GM21367 (cell line): ENCODE data around the gene GTPBP2.
"Not testable (repeated sequence)": the region's sequence is repeated elsewhere in the genome, so short reads cannot be mapped to it uniquely, and the experiment has no call there.

Experiments used
- ATAC-seq: cut with Tn5 transposase; IDR thresholded peaks from one replicate; pipeline ENCODE4 v1.9.1; 2021; ENCODE audit not compliant: unreplicated experiment

The GTPBP2 gene

GRCh38 chr6:43658161-43658560, 29.1 kb upstream of the GTPBP2 start:
- ATAC-seq = no peak

DNA sequence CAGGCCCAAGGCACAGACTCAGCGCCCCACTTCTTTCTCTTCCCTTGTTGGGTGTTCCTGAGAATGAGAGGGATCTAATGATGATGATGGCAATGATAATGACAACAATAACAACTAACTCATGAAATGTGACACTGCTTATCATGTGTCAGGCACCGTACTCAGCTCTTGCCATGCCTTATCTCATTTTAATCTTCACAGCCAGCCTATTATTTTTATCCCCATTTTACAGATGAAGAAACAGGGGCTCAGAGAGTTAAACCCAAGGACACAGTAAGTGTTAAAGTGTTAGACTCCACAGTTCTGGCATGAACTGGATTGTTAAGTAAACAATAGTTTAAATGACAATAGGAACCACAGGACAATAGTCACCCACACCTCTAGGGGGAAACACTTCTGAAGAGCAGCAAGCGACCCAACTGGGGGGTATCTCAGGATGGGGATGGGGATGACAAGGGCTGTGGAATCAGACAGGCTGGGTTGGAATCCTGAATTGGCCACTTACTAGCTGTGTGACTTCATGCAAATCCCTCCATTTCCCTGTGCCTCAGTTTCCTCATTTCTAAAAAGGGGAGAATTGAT, 28.2 kb upstream of the GTPBP2 start:
- ATAC-seq = no peak

DNA sequence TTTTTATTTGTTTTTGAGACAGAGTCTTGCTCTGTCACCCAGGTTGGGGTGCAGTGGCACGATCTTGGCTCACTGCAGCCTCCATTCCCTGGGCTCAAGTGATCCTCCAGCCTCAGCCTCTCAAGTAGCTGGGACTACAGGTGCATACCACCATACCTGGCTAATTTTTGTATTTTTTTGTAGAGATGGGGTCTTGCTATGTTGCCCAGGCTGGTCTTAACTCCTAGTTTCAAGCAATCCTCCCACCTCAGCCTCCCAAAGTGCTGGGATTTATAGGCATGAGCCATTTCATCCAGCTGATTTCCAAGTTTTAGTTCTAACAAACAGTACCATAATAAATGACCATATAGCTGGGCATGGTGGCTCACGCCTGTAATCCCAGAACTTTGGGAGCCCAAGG, 23.8 kb upstream of the GTPBP2 start:
- ATAC-seq = not testable (repeated sequence)

GRCh38 chr6:43648248-43648647, 19.2 kb upstream of the GTPBP2 start:
- no peak for ATAC-seq

- no peak for ATAC-seq
Observed at GRCh38 chr6:43647613-43648012, 18.5 kb upstream of the GTPBP2 start.

DNA sequence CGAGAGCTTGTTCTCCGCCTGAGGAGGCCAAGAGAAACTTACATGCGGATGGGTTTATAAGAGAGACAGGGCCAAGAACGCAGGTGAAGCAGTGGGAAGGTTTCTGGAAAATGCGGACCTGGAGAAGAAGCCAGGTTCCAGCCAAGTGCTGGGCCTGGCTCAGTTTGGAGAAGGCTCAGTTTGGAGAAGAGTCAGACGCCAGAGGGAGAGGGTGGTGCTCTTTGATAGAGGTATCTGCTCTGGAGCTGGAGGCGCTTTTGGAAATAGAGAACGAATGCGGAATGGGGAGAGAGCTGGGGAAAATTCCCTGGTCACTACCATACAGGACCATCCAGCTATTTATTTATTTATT, 16.5 kb upstream of the GTPBP2 start:
- no peak for ATAC-seq

GRCh38 chr6:43644940-43645612, 16.0 kb upstream of the GTPBP2 start, which contains the start of gene RSPH9:
RSPH9 (plus strand) TSS chr6:43645036; CDS start chr6:43645099, 63 bp downstream.
- no peak for ATAC-seq

DNA sequence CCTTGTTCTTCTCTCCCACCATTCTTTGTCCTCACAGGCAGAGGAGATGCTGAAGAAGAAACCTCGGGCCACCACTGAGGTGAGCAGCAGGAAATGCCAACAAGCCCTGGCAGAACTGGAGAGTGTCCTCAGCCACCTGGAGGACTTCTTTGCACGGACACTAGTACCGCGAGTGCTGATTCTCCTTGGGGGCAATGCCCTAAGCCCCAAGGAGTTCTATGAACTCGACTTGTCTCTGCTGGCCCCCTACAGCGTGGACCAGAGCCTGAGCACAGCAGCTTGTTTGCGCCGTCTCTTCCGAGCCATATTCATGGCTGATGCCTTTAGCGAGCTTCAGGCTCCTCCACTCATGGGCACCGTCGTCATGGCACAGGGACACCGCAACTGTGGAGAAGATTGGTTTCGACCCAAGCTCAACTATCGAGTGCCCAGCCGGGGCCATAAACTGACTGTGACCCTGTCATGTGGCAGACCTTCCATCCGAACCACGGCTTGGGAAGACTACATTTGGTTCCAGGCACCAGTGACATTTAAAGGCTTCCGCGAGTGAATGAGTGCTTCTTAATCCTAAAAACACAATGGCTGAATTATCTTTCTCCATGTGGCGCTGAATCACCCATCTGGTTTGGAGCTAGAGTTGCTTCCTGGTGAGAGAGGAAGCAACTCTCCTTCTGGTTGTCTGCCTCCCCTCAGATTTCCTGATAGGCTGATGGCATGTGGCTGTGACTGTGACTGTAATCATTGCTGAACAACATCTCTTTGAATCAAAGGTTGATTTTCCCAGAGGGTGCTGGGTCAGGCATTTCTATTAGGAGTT, 11.1 kb upstream of the GTPBP2 start:
- no peak for ATAC-seq

- no peak for ATAC-seq
Observed at GRCh38 chr6:43636308-43636659, 7.2 kb upstream of the GTPBP2 start.

- peak; percentile 68 for ATAC-seq
Observed at GRCh38 chr6:43635387-43636307, 6.6 kb upstream of the GTPBP2 start, which contains the start of gene MAD2L1BP. MAD2L1BP (plus strand) TSS chr6:43635840; CDS start chr6:43635876, 36 bp downstream.

DNA sequence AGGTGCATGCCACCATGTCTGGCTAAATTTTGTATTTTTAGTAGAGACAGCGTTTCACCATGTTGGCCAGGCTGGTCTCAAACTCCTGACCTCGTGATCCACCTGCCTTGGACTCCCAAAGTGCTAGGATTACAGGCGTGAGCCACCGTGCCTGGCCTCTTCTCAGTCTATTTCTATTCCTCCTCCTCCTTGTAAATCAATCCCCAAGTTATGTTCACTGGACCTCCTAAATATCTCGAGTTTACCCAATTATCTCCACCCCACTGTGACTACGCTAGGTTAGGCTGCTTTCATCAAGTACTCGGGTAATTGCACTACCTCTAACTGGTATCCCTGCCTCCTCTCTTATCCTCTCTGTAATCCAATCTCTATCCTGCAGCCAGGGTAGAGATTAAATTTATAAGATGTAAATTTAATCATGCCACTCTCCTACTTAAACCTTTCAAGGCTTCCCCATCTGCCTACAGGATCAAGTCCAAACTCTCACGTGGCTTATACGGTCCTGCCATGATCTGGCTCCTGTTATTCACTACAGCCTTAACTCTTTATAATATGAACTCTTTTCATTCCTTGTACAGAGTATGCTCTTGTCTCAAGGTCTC, 5.7 kb upstream of the GTPBP2 start:
- ATAC-seq = no peak

DNA sequence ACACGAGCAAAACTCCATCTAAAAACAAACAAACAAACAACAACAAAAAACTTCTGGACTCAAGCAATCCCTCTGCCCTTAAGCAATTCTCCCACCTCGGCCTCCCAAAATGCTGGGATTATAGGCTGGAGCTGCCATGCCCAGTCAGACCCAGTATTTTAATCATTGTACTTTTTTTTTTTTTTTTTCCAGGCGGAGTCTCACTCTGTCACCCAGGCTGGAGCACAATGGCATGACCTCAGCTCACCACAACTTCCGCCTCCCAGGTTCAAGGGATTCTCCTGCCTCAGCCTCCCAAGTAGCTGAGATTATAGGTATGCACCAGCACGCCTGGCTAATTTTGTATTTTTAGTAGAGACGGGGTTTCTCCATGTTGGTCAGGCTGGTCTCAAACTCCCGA, 3.9 kb upstream of the GTPBP2 start:
- ATAC-seq = not testable (repeated sequence)

GRCh38 chr6:43630980-43631619, 2.0 kb upstream of the GTPBP2 start:
- no peak for ATAC-seq

- ATAC-seq = peak; percentile 64
Observed at GRCh38 chr6:43629505-43630300, 639 bp upstream of the GTPBP2 start.

DNA sequence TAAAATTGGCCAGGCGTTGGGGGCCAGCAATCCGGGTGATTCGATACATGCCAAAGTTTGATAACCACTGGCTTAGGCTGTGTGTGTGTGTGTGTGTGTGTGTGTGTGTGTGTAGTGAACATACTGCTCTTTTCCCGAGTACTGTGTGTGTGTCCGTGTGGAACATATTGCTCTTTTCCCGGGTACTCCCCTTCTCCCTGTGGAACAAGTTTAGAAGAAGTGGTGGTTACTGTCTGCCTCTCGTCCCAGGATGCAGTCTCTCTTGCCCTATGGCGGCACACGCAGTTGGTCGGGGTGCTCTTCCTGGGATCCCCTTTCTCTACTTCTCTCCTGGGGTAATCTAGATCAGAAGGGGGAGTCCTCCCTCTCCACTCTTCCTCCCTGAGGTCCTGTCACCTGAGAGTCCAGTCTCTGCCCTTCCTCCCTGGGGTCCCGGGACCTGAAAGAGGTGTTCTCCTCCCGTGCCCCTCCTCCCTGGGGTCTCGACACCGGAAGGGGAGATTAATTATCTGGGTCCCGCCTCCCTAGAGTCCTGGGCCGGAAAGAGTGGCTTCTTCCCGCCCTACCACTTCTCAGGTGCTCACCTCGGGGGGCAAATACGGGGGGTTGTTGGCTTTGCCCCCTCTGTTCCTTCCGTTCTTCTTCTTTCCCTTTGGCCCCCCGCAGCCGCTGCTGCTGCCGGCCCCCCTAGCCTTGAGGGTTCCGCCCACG, 516 bp downstream of the GTPBP2 start:
- peak; percentile 9 for ATAC-seq

- no peak for ATAC-seq
Observed at GRCh38 chr6:43627008-43627825, 1.8 kb downstream of the GTPBP2 start.

DNA sequence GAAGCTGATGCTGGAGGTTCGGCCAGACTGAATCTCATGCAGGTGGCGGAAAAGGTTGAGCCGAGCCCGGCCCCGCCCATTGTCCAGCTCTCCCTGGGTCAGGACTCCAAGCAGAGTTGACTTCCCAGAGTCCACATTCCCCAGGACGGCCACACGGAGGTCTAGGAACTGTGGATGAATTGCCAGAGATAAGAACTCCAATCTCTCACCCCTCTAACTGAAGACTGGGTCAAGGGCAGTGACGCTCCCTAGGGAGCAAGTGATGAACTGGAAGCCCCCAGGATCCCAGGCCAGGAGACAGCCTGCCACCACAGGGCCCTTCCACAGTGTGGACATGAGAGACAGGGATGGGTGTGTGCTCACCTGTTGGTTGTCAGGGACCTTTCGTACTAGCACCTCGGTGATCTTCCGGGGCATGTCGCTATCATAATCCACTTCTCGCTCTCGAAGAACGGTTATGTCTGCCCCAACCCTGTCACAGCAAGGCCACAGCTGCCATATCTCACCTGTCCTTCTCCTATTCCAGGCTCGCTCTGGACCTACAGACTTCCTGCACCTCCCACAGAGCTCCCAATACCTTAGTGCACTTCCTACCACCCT, 3.6 kb downstream of the GTPBP2 start:
- ATAC-seq = no peak
